ENCODE measurements around the gene ATP8B4.

Gene ATP8B4

GRCh38 chr15:49887659-49888322, 231.2 kb downstream of the ATP8B4 start:
- 98% methylated on average over 7 of the region's 7 CpGs for WGBS
- Histone ChIP-seq H3K9ac (ENCODE audit: low read depth, low read length) (no peak overlapping the region), H3K9me3 (ENCODE audit: insufficient read depth, low read depth, low read length) (no peaks in the 10 kb centered on the region)

DNA sequence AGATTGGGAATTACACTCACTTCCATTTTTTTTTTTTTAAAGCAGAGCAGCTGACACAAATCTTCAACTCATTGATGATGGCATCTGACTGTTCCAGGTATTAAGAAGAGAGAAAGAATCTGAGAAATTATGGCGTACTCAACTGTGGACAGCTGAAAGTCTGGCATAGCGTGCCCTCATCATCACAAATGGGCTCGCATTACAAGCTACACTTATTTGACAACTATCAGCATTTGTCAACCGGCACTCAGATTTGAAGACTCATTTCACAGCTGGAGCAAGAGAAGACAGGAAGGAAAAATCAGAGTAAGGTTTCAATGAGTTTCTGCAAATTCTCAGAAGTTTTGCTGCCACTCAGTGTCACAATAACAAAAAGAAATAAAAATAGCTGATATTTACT, 235.9 kb downstream of the ATP8B4 start:
- H3K9me3 ChIP-seq (ENCODE audit: insufficient read depth, low read depth, low read length) = no peaks in the 10 kb centered on the region
- no peaks in the 10 kb centered on the region for H3K27me3 ChIP-seq (ENCODE audit: insufficient read depth, low read length)
- peaks cover 6% of the 10 kb centered on the region for H3K4me1 ChIP-seq (ENCODE audit: insufficient read depth, low read length)
- H3K9ac ChIP-seq (ENCODE audit: low read depth, low read length) = no peak overlapping the region
- WGBS = 93% methylated on average over 4 of the region's 4 CpGs
- H3K36me3 ChIP-seq (ENCODE audit: insufficient read depth, low read length) = no peaks in the 10 kb centered on the region
- H3K27ac ChIP-seq (ENCODE audit: low read depth, low read length) = no peak overlapping the region
- H3K4me3 ChIP-seq (ENCODE audit: low read length) = no peak overlapping the region

More at GRCh38 chr15:49887659-49888322, 231.2 kb downstream of the ATP8B4 start:
- no peak overlapping the region for H3K27ac ChIP-seq (ENCODE audit: low read depth, low read length)
- no peaks in the 10 kb centered on the region for H3K27me3 ChIP-seq (ENCODE audit: insufficient read depth, low read length)
- no peaks in the 10 kb centered on the region for H3K36me3 ChIP-seq (ENCODE audit: insufficient read depth, low read length)
- H3K4me3 ChIP-seq (ENCODE audit: low read length) = no peak overlapping the region
- H3K4me1 ChIP-seq (ENCODE audit: insufficient read depth, low read length) = peaks cover 6% of the 10 kb centered on the region

DNA sequence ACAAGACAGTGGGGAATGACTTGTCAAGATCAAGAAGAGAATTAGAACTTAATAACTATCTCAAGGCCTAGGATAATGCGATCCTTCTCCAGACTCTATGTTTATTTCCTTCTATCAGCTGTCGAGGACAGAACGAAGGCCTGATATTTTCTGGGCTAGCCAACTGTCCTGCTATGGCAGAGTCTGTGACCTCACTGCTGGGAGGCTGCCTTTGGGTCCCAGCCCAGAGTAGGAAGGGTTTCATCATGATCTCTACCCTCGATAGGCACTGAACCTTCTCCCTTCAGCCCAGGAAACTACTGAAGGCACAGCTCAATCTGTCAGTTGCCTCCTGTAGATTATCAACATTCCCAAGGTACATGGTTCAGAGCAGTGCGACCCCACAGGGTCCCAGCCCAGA, 237.2 kb downstream of the ATP8B4 start:
- Histone ChIP-seq H3K27ac (ENCODE audit: low read depth, low read length) (no peak overlapping the region), H3K4me3 (ENCODE audit: low read length) (no peak overlapping the region), H3K4me1 (ENCODE audit: insufficient read depth, low read length) (peaks cover 11% of the 10 kb centered on the region), H3K36me3 (ENCODE audit: insufficient read depth, low read length) (no peaks in the 10 kb centered on the region), H3K27me3 (ENCODE audit: insufficient read depth, low read length) (no peaks in the 10 kb centered on the region), H3K9me3 (ENCODE audit: insufficient read depth, low read depth, low read length) (no peaks in the 10 kb centered on the region), H3K9ac (ENCODE audit: low read depth, low read length) (no peak overlapping the region)
- 93% methylated on average over 5 of the region's 5 CpGs for WGBS

DNA sequence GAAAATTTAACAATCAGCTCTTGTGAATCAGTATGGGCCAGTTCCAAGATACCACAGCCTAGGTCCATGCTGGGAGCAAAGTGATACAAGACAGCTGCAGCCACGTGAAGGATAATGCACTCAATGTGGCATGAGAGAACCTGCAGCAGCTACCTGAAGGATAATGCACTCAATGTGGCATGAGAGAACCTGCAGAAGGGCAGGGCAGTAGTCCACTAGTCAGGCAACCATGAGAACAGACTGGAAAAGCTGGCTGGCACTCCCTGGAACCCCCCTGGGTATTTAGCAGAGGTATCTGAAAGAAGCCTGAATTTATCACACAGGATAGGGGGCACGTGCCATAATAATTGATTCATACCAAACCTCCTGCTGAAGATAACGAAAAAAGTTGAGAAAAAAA, 237.6 kb downstream of the ATP8B4 start:
- no peaks in the 10 kb centered on the region for H3K27me3 ChIP-seq (ENCODE audit: insufficient read depth, low read length)
- WGBS = 90% methylated on average over 3 of the region's 3 CpGs
- no peak overlapping the region for H3K9ac ChIP-seq (ENCODE audit: low read depth, low read length)
- no peak overlapping the region for H3K27ac ChIP-seq (ENCODE audit: low read depth, low read length)
- H3K4me1 ChIP-seq (ENCODE audit: insufficient read depth, low read length) = peaks cover 11% of the 10 kb centered on the region
- no peaks in the 10 kb centered on the region for H3K36me3 ChIP-seq (ENCODE audit: insufficient read depth, low read length)
- no peaks in the 10 kb centered on the region for H3K9me3 ChIP-seq (ENCODE audit: insufficient read depth, low read depth, low read length)
- H3K4me3 ChIP-seq (ENCODE audit: low read length) = no peak overlapping the region

DNA sequence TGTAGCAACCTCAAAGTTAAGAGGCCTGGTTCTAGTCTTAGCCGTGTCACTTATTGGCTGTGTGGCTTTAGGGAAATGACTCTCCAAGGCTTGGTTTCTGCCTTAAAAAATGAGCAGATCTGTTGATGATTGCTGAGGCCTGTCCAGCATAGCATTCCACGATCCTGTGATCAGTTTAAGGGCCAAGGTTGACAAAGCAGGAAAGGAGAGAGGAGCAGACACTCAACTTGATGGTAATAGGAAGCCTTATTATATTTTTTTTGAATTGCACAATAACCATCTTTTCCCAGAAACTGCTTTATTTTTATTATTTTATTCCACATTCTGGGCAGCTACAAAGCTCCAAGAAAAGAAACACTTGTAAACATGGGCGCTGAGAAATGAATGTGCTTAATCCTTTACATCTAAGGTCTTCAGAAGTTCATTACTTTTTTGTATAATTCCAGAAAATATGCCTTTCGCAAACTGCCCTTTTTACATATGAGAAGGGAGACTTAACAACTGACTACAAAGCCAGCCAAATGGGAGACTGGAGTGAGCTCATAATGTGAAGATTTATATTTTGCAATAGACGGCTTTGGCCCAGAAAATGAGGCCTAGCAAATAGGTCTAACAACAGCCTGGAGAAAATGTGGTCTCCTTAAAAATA, 241.0 kb downstream of the ATP8B4 start:
- Histone ChIP-seq H3K9me3 (ENCODE audit: insufficient read depth, low read depth, low read length) (no peaks in the 10 kb centered on the region), H3K36me3 (ENCODE audit: insufficient read depth, low read length) (no peaks in the 10 kb centered on the region), H3K4me3 (ENCODE audit: low read length) (no peak overlapping the region), H3K9ac (ENCODE audit: low read depth, low read length) (no peak overlapping the region), H3K27me3 (ENCODE audit: insufficient read depth, low read length) (no peaks in the 10 kb centered on the region), H3K27ac (ENCODE audit: low read depth, low read length) (no peak overlapping the region), H3K4me1 (ENCODE audit: insufficient read depth, low read length) (peaks cover 8% of the 10 kb centered on the region)
- WGBS = 93% methylated on average over 4 of the region's 5 CpGs

DNA sequence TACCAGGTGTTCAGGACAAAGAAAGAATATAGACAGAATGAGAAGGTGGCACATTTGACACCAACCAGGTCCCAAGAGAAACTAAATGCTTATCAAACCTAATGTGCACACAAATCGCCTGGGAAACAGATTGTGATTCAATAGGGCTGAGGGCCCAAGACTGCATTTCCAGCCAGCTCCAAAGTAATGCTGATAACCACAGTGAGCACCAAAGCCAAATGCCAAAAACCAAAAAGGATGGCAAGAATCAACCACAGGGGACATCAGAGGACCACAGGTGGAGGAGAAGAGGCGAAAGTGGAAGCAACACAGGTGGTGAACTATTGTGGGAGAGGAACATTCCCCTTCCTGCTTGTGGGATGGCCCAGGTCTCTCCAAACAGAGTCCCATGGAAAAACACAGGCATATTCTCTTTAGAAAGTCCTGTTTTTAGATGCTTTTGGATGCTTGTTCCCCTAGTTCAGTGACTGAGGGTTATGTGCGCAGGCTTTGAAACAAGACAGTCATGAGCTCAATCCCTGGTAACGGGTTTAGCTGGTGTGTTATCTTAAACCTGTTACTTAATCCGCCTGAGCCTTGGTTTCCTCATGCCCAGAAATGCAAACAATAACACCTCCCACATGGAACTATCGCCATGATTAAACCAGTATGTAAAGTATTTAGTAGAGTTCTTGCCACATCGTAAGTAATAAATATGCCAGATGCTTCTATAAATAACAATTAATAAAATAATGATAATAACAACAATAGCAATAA, 241.7 kb downstream of the ATP8B4 start:
- H3K4me1 ChIP-seq (ENCODE audit: insufficient read depth, low read length) = peaks cover 8% of the 10 kb centered on the region
- H3K4me3 ChIP-seq (ENCODE audit: low read length) = no peak overlapping the region
- no peak overlapping the region for H3K27ac ChIP-seq (ENCODE audit: low read depth, low read length)
- H3K36me3 ChIP-seq (ENCODE audit: insufficient read depth, low read length) = no peaks in the 10 kb centered on the region
- no peaks in the 10 kb centered on the region for H3K9me3 ChIP-seq (ENCODE audit: insufficient read depth, low read depth, low read length)
- no peaks in the 10 kb centered on the region for H3K27me3 ChIP-seq (ENCODE audit: insufficient read depth, low read length)
- no peak overlapping the region for H3K9ac ChIP-seq (ENCODE audit: low read depth, low read length)
- 88% methylated on average over 4 of the region's 7 CpGs for WGBS

DNA sequence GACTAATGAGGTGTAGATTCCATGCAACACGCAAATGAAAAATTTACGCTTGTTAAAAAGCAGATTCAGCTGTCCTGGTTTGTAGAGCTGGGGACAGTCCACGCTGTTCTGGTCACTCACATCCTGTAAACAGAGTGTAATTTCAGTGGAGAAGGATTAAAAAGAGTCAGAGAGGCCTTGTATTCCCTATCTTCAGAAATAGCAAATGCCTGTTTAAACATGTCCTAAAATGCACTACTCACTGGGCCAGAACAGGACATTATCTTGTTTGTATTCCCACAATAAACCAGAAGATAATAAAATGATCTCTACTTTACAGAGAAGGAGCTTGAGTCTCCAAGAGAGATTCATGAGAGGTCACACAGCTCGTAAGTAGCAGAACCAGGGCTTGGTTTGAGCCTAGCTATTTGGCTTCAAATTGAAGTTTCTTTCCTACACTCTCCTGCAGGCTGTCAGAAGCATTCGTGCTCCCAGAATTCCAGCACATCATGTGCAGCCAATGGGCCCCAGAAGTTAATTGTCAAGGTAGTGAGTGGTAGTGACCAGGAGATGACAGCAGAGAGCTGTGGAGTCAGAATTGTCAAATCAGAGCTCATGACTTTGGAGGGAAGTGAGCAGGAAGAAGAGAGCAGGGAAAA, 242.5 kb downstream of the ATP8B4 start:
- Histone ChIP-seq H3K27ac (ENCODE audit: low read depth, low read length) (no peak overlapping the region), H3K9me3 (ENCODE audit: insufficient read depth, low read depth, low read length) (no peaks in the 10 kb centered on the region), H3K27me3 (ENCODE audit: insufficient read depth, low read length) (no peaks in the 10 kb centered on the region), H3K36me3 (ENCODE audit: insufficient read depth, low read length) (no peaks in the 10 kb centered on the region), H3K4me3 (ENCODE audit: low read length) (no peak overlapping the region), H3K4me1 (ENCODE audit: insufficient read depth, low read length) (peaks cover 8% of the 10 kb centered on the region), H3K9ac (ENCODE audit: low read depth, low read length) (no peak overlapping the region)
- WGBS = 76% methylated on average over 5 of the region's 5 CpGs

GRCh38 chr15:49875392-49875791, 243.6 kb downstream of the ATP8B4 start:
- no peaks in the 10 kb centered on the region for H3K36me3 ChIP-seq (ENCODE audit: insufficient read depth, low read length)
- H3K27me3 ChIP-seq (ENCODE audit: insufficient read depth, low read length) = no peaks in the 10 kb centered on the region
- H3K9me3 ChIP-seq (ENCODE audit: insufficient read depth, low read depth, low read length) = no peaks in the 10 kb centered on the region
- WGBS = 92% methylated on average over 2 of the region's 2 CpGs
- H3K27ac ChIP-seq (ENCODE audit: low read depth, low read length) = no peak overlapping the region
- H3K4me1 ChIP-seq (ENCODE audit: insufficient read depth, low read length) = peaks cover 8% of the 10 kb centered on the region
- H3K9ac ChIP-seq (ENCODE audit: low read depth, low read length) = no peak overlapping the region
- H3K4me3 ChIP-seq (ENCODE audit: low read length) = no peak overlapping the region

DNA sequence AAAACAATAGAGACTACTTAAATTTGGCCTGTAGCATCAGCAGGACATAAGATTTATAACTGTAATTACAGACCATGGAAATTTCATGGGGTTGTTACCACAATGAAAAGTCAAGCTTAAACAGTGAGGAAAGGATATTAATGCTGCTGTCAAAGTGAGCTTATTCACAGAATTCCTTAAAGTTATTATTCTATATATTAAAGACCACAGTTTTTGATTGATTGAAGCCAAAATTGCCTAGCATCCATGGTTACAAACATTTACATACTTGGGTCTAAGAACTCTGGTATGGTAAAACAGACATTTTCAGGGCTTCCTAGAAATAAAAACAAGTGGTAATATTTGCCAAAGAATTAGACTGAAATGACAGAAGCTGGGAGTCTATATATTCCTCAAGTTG, 248.6 kb downstream of the ATP8B4 start:
- no peaks in the 10 kb centered on the region for H3K27me3 ChIP-seq (ENCODE audit: insufficient read depth, low read length)
- no peak overlapping the region for H3K4me3 ChIP-seq (ENCODE audit: low read length)
- no peaks in the 10 kb centered on the region for H3K9me3 ChIP-seq (ENCODE audit: insufficient read depth, low read depth, low read length)
- no peak overlapping the region for H3K9ac ChIP-seq (ENCODE audit: low read depth, low read length)
- no peak overlapping the region for H3K27ac ChIP-seq (ENCODE audit: low read depth, low read length)
- H3K36me3 ChIP-seq (ENCODE audit: insufficient read depth, low read length) = no peaks in the 10 kb centered on the region
- peaks cover 4% of the 10 kb centered on the region; the same call in 1 of the 2 replicates for H3K4me1 ChIP-seq (ENCODE audit: insufficient read depth, low read length)

- H3K4me3 ChIP-seq (ENCODE audit: low read length) = no peak overlapping the region
- no peak overlapping the region for H3K9ac ChIP-seq (ENCODE audit: low read depth, low read length)
- H3K36me3 ChIP-seq (ENCODE audit: insufficient read depth, low read length) = no peaks in the 10 kb centered on the region
- no peaks in the 10 kb centered on the region for H3K27me3 ChIP-seq (ENCODE audit: insufficient read depth, low read length)
- H3K9me3 ChIP-seq (ENCODE audit: insufficient read depth, low read depth, low read length) = no peaks in the 10 kb centered on the region
- H3K27ac ChIP-seq (ENCODE audit: low read depth, low read length) = no peak overlapping the region
- no peaks in the 10 kb centered on the region for H3K4me1 ChIP-seq (ENCODE audit: insufficient read depth, low read length)
These were observed 250.7 kb downstream of the ATP8B4 start for GRCh38 chr15:49868348-49868747.

Measured in HUES64 (cell line).